Mammary epithelial cell (primary cell): Measurements from ENCODE around the gene PTDSS2.

Source experiments
- EZH2 ChIP-seq: IDR thresholded peaks from 2 replicates; pipeline ENCODE4 v1.6.1; 2012; ENCODE audit warnings: low read length, inconsistent platforms, borderline replicate concordance
- TF ChIP-seq, protein P1 (sequence below), 2 donors: IDR thresholded peaks in 1 of 2; conservative IDR thresholded peaks in 1 of 2; 2 replicates each; pipeline ENCODE4 v1.5.1; 2011 to 2012; ENCODE audit warnings: inconsistent platforms in 2 of 2, low read length in 2 of 2, mild to moderate bottlenecking in 2 of 2, control low read depth in 1 of 2, low read depth in 1 of 2; ENCODE audit not compliant: insufficient read depth in 1 of 2; ENCODE audit errors: extremely low read depth in 1 of 2

DNA sequence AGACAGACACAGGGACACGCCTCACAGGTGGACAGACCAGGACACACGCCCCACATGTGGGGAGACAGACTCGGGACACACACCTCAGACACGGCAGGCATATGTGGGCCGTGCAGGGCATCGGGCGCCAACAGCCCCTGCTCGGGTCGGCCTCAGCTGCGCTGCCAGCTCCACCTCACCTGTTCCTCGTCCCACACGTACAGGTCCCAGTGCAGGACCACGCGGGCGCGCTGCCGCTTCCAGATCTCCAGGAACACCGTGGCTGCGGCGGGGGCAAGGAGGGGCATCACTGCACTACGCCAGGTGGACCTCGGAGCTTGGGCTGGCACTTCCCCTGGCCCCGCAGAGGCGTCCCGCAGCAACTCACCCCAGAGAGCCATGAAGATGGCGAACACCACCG, 20.7 kb upstream of the PTDSS2 start:
- TF ChIP-seq, protein P1, sequence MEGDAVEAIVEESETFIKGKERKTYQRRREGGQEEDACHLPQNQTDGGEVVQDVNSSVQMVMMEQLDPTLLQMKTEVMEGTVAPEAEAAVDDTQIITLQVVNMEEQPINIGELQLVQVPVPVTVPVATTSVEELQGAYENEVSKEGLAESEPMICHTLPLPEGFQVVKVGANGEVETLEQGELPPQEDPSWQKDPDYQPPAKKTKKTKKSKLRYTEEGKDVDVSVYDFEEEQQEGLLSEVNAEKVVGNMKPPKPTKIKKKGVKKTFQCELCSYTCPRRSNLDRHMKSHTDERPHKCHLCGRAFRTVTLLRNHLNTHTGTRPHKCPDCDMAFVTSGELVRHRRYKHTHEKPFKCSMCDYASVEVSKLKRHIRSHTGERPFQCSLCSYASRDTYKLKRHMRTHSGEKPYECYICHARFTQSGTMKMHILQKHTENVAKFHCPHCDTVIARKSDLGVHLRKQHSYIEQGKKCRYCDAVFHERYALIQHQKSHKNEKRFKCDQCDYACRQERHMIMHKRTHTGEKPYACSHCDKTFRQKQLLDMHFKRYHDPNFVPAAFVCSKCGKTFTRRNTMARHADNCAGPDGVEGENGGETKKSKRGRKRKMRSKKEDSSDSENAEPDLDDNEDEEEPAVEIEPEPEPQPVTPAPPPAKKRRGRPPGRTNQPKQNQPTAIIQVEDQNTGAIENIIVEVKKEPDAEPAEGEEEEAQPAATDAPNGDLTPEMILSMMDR (conservative IDR thresholded peaks at IDR 0.05 in 1 of 2, IDR thresholded peaks at IDR 0.05 in 1 of 2; ENCODE audit: extremely low read depth in 1 of 2, insufficient read depth in 1 of 2, low read depth in 1 of 2, low read length in 2 of 2): no peak
- no peak for TF ChIP-seq EZH2
